Putamen (tissue), 1 donor: ENCODE measurements around the gene C19orf25.
"Not testable (repeated sequence)": the region's sequence is repeated elsewhere in the genome, so short reads cannot be mapped to it uniquely, and the experiment has no call there.

Experiments
- DNase-seq: peaks from one replicate; pipeline ENCODE4 v3.0.0-alpha.2; 2016; ENCODE audit warnings: low spot score

C19orf25 gene

DNA sequence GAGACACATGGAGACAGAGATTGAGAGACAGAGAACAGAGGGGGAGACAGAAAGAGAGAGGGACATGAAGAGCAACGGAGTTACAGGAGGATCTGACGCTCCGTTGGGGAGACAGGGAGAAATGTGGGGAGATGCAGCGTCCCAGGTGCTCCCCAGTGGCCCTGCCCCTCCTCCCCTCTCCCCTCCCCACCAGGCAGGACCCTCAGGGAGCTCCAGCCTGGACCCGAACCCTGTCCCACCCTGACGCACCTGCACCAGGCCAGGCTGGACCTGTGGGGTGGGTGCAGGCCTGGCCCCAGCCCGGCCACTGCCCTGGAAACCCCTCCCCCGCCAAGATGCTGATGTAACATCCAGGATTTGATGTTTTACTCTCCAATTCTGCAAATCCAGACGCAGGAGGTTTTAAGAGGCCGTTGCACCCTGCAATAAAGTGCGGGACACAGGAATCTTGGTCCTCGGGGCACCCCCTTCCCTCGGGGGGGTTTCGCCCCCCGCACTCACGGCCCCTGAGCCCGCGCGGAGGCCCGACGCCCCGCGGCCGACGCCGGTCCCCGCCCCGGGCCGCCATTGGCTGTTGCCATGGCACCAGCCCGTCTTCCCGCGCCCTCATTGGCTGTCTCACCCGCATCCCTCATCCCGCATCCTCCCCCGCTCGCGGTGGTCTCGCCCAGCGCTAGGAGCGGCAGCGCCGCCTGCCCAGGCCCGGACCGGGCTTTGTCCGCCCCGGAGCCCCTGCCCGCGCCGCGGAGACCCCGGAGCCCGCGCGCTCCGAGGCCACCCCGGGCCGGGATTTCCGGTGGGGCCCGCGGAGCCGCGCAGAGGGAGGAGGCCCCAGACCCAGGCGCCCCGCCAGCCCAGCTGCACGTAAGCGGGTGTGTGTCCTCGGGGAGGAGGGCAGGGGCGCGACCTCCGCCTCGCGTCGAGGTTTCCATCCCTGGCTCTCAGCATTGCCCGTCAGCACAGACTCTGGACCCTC lies 29.3 kb downstream of the C19orf25 start, which contains the start of gene APC2:
Gene APC2 (plus strand): TSS at position 655 of the 976 bp plus-strand sequence. CDS start 2,881 bp downstream, outside the sequence.
- DNase-seq: peak; percentile 90

DNA sequence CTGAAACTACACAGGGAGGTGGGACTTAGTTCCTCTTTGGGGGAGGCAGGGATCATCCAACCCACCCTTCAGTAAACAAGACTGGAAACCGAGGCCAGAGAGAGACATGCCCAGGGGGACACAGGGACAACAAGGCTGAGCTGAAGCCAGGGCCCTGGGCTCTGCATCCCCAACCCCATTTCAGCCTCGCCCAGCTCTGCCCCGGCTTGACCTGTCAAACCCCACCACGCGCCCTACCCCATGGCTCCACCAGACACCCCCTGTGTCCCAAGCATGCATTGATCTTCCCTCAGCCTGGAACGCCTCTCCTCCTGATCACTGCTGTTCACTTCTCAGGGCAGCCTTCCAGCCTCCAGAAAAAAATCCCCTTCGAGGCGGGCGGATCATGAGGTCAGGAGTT lies 31.1 kb downstream of the C19orf25 start:
- no peak for DNase-seq

DNA sequence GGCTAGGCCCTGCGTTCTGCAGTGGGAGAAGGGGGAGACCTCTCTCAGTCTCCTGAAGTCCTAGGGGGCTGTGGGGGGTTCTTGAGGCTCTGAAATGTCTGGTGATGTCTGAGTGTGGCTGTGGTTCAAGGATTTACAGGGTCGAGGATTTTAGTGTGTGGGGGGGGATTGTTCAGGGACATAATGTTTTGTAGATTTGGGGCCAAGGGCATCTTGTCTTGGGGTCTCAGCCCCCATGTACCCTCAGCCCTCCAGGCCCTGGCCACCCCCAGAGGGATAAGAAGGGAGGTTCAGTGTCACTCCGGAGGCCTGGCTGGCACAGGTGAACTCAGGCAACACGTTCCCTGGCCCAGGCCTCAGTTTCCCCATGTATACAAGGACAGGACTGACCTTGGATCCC lies 31.5 kb downstream of the C19orf25 start:
- DNase-seq: no peak

DNA sequence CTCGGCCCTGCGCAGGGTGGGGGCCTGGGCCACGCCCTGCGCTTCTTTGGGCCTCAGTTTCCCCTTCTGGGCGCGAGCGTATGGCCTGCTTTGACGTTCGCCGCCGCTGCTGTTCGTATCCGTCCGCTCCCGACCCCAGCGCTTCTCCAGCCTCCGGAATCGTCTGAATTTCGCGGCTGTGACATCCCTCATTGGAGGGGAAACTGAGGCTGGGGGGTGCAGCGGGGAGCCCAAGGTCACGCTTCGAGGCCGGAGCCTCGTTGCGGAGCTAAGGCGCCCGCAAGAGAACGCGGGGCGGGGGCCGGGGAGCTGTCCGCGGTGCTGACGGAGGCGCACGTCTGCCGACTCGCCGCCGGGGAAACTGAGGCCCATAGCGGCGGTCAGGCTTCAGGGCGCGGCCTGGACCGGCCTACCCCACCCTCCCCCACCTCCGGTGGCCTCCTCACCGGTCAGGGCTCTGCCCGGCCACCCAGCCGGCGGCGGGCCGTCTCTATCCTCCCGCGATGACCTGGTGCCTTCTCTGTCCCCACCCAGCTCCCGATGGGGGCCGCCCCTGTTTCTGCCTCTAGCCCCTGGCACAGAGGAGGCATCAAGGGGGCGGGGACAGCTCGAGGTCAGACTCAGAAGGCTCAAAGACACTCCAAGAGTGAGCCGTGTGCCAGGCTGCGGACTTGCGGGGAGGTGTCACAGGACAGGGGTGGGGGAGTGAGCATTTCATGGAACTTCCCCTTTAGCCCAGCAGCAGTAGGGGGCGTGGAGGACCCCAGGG lies 32.1 kb downstream of the C19orf25 start:
- no peak for DNase-seq

DNA sequence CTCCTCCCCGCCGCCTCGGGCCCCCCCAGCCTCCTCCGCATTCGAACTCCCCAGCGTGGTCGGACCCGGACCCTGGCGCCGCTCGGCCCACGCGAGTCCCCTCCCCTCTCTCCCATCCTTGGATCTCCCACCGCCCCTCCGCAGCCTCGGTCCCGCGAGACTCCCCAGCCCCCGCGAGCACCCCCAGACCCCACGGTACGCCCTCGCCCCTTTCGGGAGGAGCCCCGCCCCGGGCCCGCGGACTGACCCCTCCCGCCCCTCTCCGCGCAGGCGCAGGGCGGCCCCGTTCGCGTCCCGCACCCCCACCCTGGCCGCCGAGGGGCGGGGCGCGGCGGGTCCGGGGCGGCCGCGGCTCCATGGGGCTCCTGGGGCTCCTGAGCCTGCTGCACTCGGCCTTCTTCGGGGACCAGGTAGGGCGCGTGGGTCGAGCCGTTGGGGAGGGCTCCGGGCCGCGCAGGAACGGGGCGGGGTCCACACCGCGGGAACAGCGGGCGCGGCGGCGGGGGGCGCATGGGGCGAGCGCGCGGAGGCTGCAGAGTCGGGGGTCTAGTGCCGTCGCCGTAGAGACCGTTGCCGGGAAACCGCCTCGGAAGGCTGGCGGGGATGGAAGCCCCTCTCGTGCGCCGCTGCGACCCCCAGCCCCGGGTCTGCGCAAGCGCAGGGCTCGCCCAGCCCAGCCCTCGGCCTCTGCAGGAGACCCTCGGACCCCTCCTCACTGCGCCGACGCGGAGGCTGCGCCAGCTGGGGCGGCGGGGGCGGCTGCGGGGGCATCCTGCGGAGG lies 32.9 kb downstream of the C19orf25 start:
- DNase-seq: peak; percentile 58

DNA sequence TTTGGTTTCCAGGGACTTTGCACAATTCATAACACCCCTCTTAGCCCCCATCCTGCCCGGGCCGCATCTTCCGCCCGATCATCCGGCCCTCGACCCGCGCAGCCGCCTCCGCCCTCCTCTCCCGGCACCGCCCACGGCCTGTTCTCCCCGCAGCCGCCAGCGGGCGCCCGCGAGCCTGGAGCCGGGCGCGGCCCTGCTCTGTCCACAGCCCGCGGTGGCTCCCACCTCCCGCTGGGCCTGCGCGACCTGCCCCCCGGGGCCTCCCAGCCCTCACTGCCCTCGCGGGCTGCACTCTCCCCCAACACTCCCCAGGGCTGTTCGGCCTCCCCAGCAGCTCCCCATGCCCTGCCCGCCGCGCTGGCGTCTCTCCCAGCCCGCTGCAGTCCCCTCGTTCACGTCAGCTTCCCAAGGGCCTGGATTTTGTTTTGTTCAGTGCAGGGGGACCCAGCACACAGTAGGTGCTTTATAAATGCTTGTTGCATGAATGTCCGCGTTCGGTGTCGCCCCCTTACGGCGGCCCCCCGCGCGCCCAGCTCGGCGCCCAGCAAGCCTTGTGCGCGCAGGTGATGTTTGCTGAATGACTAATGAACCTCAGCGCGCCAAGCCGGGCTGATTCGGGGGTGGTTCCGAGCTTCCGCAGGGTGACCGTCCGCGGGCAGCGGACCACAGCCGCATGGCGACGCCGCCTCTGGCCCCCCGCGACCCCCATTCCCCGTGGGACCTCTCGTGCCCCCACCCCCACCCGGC lies 33.7 kb downstream of the C19orf25 start:
- DNase-seq: peak; percentile 73

DNA sequence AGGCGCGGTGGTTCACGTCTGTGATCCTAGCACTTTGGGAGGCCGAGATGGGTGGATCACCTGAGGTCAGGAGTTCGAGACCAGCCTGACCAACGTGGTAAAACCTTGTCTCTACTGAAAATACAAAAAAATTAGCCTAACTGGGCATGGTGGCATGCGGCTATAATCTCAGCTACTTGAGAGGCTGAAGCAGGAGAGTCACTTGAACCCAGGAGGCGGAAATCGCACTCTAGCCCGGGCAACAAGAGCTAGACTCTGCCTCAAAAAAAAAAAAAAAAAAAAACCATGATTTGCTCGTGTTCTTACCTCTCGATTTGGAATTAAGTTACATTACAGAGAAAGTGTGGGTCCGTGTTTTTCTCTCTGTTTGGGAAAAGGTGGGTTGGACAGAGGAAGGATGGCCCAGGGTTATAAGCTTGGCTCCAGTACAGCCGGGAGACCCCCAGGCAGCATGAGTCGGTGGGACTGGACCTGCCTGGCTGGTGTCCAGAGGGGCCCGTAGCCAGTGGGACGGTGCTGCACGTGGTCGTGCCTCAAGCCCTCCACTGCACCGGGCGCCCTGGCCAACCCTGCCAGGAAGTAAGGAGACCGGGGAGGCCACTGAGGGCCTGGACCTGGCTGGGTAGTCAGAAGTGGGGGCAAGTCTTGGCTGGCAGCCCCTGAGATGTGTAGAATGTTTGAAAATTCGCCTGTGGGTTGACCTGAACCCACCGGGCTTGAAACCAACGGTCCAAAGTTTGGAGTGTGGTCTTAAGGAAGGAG lies 37.2 kb downstream of the C19orf25 start:
- DNase-seq: no peak

DNA sequence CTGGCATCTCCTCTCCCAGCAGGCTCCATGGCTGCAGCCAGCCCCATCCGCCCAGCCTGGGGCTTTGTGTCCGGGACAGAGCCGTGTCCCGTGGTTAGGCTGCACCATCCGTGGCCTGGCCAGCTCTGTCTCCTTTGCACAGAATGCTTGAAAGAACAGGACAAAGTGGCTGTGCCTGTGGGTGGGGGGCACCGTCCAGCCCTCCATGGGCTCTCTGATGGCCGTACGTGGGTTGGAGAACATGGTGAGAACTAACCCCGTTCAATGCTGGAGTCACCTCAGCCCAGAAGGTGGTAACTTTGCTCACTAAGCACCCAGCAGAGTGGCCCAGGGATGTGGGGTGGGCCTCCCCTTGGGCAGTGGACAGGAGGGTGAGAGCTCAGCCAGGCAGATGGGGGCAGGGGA lies 38.0 kb downstream of the C19orf25 start:
- DNase-seq: no peak

DNA sequence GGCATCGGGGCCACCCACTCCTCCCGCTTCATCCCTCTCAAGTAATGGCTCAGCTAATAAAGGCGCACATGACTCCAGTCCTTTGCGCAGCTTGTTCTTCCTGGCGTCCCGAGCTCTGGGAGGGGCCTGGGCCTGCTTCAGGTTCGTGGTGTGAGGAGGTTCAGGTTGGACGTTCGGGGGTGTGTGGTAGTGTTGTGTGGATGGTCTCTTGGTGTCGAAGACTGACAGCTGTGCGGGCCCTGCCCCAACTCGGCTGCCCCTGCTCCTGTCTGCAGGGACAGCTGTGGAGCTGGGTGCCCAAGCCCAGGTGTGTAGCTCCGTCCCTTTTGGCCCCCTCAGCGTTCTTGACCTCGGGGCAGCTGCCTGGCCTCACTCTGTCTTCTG lies 38.6 kb downstream of the C19orf25 start:
- DNase-seq: no peak

DNA sequence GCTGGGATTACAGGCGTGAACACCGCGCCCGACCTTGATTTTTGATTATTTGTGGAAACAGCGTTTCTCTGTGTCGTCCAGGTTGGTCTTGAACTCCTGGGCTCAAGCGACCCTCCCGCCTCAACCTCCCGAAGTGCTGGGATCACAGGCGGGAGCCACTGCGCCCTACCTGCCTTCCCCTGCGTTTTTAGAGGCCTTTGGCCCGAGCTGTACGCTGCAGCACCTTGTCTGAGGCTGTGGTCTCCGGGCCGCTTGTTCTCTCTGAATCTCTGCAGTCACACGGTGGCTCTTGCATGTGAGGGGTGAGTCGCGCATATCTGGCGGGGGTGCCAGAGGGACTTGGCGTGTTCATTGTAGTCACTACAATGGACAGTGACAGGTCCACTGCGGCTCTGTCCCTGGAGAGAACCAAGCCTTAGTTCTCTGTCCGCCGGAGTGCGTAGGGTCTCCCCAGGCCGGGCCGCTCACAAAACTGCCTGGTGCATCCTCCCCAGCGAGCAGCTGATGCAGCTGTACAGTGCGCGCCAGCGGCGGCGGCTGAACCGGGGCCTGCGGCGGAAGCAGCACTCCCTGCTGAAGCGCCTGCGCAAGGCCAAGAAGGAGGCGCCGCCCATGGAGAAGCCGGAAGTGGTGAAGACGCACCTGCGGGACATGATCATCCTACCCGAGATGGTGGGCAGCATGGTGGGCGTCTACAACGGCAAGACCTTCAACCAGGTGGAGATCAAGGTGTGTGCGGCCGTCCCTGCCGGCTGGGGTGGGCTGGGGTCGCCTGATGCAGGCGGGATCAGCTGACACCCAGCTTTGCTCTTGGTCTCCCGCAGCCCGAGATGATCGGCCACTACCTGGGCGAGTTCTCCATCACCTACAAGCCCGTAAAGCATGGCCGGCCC lies 39.2 kb downstream of the C19orf25 start:
- DNase-seq: not testable (repeated sequence)

DNA sequence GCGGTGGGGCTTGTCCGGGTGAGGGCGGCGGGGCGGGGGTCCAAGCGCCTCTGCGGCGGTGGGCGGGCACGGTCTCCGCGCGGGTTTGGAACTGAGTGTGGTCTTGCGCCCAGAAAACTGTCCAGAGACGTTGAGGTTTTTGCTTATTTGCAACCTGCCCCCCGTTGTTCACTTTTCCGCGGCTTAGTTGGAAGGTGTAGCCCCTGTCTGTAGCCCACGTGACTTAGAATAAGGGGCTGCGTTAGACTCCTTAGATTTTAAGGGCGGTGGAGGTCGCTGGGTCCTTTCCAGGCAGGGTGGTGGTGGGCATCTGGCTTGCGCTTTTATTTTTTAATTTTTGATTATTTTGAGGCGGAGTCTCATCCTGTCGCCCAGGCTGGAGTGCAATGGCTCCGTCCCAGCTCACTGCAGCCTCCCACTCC lies 40.1 kb downstream of the C19orf25 start:
- no peak for DNase-seq

DNA sequence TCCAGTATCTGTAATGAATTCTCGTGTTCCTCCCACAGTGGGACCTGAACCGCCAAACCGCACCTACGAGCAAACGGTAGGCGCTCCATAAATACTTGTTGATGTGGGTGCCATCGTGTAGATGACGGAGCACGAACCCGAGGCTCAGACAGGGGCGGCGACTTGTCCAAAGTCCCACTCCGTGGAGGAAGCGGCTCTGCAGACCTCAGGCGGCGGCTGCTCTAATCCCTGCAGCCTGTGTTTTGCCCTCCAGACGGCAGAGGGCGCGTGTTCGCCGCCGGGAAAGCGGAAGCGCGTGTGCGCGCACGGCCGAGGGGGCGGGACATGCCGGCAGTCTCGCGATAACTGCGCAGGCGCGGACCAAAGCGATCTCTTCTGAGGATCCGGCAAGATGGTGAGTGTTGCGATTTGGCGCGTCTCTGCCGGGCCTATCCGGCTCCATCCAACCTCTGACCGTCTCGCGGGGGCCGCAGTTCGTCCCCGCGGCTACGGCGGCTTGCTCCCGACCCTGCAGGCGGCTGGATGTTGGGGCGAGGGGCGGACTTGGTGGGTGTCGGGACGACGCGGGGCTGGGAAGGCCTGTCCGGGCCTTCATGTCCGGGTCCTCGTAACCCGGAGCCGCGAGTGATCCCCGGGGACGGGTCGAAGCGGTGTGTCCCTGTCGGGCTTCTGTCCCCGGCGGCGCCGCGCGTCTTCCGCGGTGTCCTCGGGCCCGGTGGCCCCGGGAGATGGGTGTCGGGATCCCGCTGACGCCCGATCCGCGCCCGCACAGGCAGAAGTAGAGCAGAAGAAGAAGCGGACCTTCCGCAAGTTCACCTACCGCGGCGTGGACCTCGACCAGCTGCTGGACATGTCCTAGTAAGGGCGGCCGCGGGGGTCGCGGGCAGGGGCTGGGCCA lies 40.7 kb downstream of the C19orf25 start, which contains the start of gene RPS15:
Gene RPS15 (plus strand): TSS at position 362 of the 898 bp plus-strand sequence. CDS start 30 bp downstream, at position 392.
- peak; percentile 93 for DNase-seq

DNA sequence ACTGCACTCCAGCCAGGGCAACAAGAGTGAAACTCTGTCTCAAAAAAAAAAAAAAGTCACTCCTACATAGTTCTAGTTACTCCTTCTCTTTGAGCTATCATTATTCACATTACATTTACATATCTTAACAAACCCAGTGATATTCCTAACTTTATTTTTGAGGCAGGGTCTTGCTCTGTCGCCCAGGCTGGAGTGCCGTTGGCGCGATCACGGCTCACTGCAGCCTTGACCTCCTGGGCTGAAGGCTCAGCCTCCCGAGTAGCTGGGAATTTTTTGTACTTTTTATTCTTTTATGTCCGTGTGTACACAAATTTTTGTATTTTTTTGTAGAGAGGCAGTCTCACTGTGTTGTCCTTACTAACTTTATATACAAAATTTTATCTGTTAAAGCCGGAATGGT lies 41.4 kb downstream of the C19orf25 start:
- DNase-seq: no peak

DNA sequence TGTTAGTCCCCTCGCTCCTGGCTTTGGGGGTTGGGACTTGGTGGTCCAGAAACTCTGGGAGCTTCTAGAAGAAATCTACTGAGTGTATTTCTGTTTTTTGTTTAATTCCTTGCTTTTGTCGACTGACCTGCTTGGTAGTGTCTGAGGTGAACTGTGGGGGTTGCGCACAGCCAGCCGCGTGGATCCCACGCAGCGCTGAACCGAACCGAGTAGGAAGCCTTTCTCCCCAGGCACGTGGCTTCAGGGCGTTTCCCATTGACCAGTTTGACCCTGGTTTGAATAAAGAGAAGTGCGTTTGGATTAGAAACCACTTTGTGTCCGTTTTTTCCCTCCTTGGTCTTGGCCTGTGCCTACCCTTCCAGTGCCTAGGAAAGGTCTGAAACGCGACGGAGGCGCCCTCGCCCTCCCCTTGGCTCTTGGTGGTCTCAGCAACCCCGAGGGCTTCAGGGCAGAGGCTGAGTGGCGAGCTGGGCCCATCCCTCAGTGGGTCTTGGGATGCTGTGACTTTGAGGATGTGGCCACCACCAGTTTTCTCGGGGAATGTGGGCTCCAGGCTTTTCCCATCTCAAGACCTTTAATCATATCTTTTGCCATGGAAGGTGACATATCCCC lies 43.5 kb downstream of the C19orf25 start:
- no peak for DNase-seq

DNA sequence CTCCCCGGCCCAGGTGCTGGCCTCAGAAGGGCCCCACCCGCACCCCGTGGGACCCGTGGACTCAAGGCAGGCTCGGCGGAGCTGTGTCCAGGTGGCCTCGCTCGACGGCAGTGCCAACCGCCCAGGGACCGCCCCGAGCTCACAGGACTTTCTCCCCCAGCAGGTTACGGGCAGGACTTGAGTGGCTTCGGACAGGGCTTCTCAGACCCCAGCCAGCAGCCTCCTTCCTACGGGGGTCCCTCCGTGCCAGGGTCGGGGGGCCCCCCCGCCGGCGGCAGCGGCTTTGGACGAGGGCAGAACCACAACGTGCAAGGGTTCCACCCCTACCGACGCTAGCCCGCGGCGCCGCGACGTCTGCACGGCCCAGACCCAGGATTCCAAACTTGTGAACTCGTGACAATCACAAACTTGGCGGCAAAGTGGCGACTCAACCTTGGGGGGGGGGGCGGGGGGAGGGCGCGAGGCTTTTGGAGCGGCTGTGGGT lies 44.4 kb downstream of the C19orf25 start:
- no peak for DNase-seq

DNA sequence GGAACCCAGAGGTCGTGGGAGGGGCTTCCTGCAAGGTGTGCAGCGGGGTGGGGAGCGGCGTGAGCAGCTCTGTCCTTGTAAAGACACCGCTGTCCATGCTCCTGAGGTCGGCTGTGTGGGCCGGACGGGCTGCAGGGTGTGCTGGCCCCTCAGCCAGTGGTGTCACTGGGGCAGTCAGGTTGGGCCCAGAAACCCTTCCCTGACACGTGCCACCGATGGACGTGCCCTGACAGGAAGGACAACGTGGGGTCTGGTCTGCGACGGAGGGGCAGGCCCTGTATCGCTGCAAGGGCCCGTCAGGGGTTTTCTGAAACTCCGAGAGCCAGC lies 45.0 kb downstream of the C19orf25 start:
- no peak for DNase-seq

DNA sequence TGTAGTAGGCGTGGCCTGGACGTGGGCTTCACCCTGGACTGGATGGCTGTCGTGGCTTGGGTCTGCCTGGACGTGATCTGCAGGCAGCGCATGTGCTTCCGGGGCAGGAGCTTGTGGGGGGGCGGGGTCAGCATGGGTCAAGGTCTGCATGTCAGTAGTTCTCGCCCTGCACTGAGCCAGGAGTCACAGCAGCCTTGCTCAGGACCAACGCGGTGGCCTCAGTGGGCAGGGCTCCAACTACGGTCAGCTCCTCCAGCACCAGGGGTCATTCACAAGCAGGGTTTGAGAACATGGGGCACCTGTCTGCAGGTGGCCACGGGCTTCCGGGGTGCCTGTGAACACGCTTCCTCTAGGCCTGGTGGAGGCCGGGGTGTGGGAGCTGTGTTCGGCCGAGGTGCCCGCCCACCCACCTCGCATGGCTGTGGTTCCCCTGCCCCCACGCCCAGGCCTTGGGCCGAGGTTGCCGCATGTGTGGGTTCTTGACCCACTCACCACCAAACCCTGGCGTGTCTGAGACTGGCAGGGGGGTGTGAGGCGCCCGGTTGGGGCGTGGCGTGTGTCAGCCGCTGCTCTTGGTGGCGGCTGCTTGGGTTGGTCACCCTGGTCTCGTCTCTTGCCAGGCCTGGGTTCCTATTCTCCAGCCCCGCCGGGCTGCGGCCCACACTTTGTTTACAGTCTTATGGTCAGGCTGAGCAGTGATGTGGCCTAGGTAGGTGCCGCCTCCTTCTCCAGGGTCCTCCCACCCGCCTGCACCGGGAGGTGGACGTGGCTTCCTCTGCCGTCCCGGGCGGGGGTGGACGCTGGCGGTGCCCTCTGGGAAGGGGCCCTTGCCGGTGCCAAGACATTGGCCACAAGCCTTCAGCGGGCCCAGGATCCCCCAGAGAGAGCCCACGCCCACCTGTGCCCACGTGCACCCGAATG lies 45.6 kb downstream of the C19orf25 start:
- DNase-seq: no peak
